Measurements from ENCODE around the gene AATK. TPM values are rescaled to one million over a fixed set of nuclear protein-coding genes. Genes with fewer than 3 reads are reported as not detected.

Gene AATK
- total and polyA plus RNA-seq, 2 of the 4 experiments (the other 2 are of a cell fraction): under 0.01 to 0.21 TPM

GRCh38 chr17:81157848-81158687 is 8.0 kb downstream of the AATK start:
- dilution Hi-C loops (cut with HindIII; ENCODE audit: low sequenced_read_pairs, unreplicated experiment): no loop called here

More at GRCh38 chr17:81157848-81158687, 8.0 kb downstream of the AATK start:
- ATAC-seq (ENCODE audit: low read depth): no peak
- Histone ChIP-seq H3K27me3 (ENCODE audit: control insufficient read depth, insufficient read depth, low read length) (peaks cover 14% of the 10 kb centered on the region; the same call in 1 of the 2 replicates), H3K9me3 (ENCODE audit: control insufficient read depth, insufficient read depth, low read length) (no peaks in the 10 kb centered on the region), H3K79me1 (ENCODE audit: low read depth in 1 of 2, low read length in 2 of 2) (no peaks in the 10 kb centered on the region), H2AK9ac (replicated peaks; ENCODE audit: low read depth, low read length, poor library complexity) (no peak overlapping the region), H3K14ac (replicated peaks; ENCODE audit: low read depth, low read length) (no peak overlapping the region), H3K56ac (ENCODE audit: extremely low read depth, insufficient read depth, low read length) (no peak overlapping the region), H3K4me1 (ENCODE audit: control insufficient read depth, insufficient read depth, low read length) (no peaks in the 10 kb centered on the region), H2AK5ac (ENCODE audit: low read depth, low read length) (no peak overlapping the region), H2BK15ac (ENCODE audit: low read depth, low read length) (no peak overlapping the region), H3K23ac (ENCODE audit: low read depth, low read length) (no peak overlapping the region), H2BK120ac (ENCODE audit: low read depth, low read length) (no peak overlapping the region), H3K9me1 (ENCODE audit: insufficient read depth, low read length) (no peaks in the 10 kb centered on the region), H4K8ac (ENCODE audit: low read depth in 2 of 2, low read length in 2 of 2) (no peak overlapping the region), H3K36me3 (ENCODE audit: control insufficient read depth, insufficient read depth, low read length) (no peaks in the 10 kb centered on the region), H4K20me1 (ENCODE audit: insufficient read depth, low read length) (no peaks in the 10 kb centered on the region), H3K27ac (ENCODE audit: insufficient read depth, low read length) (no peak overlapping the region), H3K18ac (ENCODE audit: low read depth, low read length) (no peak overlapping the region), H2BK5ac (ENCODE audit: low read depth, low read length, poor library complexity, severe bottlenecking) (no peak overlapping the region), H3K4me2 (ENCODE audit: low read depth, low read length) (no peak overlapping the region), H3K4me3 (ENCODE audit: insufficient read depth, low read depth, low read length) (no peak overlapping the region), H4K5ac (ENCODE audit: low read depth, low read length) (no peak overlapping the region), H3K4ac (ENCODE audit: low read depth, low read length) (no peak overlapping the region), H4K91ac (ENCODE audit: insufficient read depth, low read depth, low read length) (no peak overlapping the region), H2AFZ (replicated peaks; ENCODE audit: low read length, poor library complexity) (no peak overlapping the region), H2BK20ac (ENCODE audit: low read depth, low read length) (no peak overlapping the region), H3K9ac (ENCODE audit: low read depth, low read length) (no peak overlapping the region)
- intact Hi-C loops (cut with micrococcal nuclease): no loop called here
- no peak for DNase-seq
- in situ Hi-C loops (cut with MboI; ENCODE audit: low sequenced_read_pairs): no loop called here
- no TSS peak for BruUV-seq (replicated peaks)
- TF ChIP-seq USF2 (IDR thresholded peaks at IDR 0.05; ENCODE audit: low read depth, low read length) (no peak), CTCF (conservative IDR thresholded peaks at IDR 0.05; ENCODE audit: low read depth, low read length) (no peak), FOS (IDR thresholded peaks at IDR 0.05; ENCODE audit: low read depth, low read length) (no peak), POLR2A (IDR thresholded peaks at IDR 0.05; ENCODE audit: low read depth, low read length) (no peak)
- ChIA-PET POLR2A (ENCODE audit: unreplicated experiment) (no interaction called here), CTCF (no interaction called here)
- WGBS, 2 experiments (ENCODE audit: extremely low coverage in 2 of 2, insufficient read length in 1 of 2): 81% methylated on average over 31 of the region's 39 CpGs; no CpG with 5 or more reads in 1 of the 2 experiments

Measured in IMR-90 (cell line).